GM12892 (cell line): ENCODE measurements around the gene P2RX7.
A peak's percentile ranks its signal among the peaks of the same experiment; 100 is the strongest.
"Not testable (repeated sequence)": the region's sequence is repeated elsewhere in the genome, so short reads cannot be mapped to it uniquely, and the experiment has no call there.

Source experiments
- DNase-seq: peaks from one replicate; pipeline ENCODE4 v3.0.0; 2011; ENCODE audit not compliant: insufficient read length
- FAIRE-seq: peaks from 2 replicates; lab custom pipeline; 2011; peaks lifted over from hg19 to GRCh38; lab: Jason Lieb, UNC
- POLR2A ChIP-seq: IDR thresholded peaks from 2 replicates; pipeline ENCODE4 v1.6.1; 2011; ENCODE audit warnings: low read depth, low read length, control low read depth
- POLR2AphosphoS5 ChIP-seq: IDR thresholded peaks from 2 replicates; pipeline ENCODE4 v1.6.1; 2011; ENCODE audit warnings: low read depth, low read length, control low read depth
- TAF1 ChIP-seq: IDR thresholded peaks from 2 replicates; pipeline ENCODE4 v1.6.1; 2011; ENCODE audit warnings: low read depth, mild to moderate bottlenecking, control low read depth, low read length, borderline replicate concordance

P2RX7 gene

GRCh38 chr12:121217761-121218160, 85.1 kb downstream of the P2RX7 start:
- DNase-seq, result no peak
- no peak for FAIRE-seq
- TF ChIP-seq TAF1, result no peak
- no peak for TF ChIP-seq POLR2A
- no peak for TF ChIP-seq POLR2AphosphoS5

DNA sequence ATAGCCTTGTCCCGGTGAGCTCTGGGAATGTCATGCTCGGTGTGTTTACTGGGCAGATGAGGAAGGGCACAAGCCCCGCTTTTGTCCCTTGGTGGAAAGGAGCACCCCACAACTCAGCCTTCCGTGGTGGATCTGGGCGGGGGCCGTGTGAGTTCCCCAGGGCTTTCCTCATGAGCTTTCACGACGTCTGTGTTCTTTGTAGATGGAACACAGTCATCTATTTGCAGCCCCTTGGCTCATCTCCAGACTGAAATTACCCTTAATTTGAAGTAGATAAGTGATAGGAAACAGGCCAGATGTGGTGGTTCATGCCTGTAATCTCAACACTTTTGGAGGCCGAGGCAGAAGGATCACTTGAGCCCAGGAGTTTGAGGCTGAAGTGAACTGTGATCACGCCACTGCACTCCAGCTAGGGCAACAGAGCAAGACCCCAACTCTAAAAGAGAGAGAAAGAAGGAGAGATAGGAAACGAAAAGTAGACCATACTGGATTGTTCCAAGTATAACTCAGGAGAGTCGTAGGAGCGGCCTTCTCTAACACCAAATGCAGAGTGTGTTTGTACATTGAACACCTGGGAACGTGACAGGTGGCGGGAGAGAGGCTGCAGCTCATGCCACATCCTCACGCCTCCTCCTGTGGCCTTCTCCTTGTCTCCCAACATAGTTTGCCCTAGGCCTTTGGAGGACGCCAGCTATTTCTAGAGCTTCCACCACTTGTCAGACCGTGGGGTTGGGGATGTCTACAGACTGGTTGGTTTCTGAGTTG, 86.1 kb downstream of the P2RX7 start:
- FAIRE-seq (no peak), DNase-seq (no peak)
- TF ChIP-seq POLR2A (no peak), TAF1 (no peak), POLR2AphosphoS5 (no peak)

DNA sequence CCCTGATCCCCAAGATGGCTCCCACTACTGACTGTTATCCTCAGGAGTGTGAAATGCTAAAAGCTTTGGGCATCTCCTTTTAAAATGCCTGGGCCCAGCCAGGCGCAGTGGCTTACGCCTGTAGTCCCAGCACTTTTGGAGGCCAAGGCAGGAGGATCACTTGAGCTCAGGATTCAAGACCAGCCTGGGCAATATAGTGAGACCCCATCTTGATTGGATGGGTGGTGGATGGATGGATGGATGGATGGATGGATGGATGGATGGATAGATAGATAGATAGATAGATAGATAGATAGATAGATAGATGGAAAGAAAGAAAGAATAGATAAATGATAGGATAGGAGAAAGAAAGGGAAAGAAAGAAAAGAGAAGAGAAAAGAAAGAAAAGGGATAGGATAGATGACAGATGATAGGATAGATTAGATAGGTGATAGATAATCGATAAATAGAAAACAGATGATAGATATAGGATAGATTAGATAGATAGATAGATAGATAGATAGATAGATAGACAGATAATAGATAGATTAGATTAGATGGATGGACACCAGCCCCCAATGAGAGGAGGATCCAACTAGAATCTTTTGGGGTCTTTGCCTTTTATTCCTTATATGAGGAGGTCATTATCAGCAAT, 86.8 kb downstream of the P2RX7 start:
- no peak for DNase-seq
- no peak for TF ChIP-seq POLR2A
- no peak for TF ChIP-seq TAF1
- no peak for TF ChIP-seq POLR2AphosphoS5

GRCh38 chr12:121222847-121223246, 90.2 kb downstream of the P2RX7 start:
- FAIRE-seq, result no peak
- no peak for DNase-seq
- TF ChIP-seq TAF1 (no peak), POLR2A (no peak), POLR2AphosphoS5 (no peak)

More for the DNA sequence above, 86.8 kb downstream of the P2RX7 start:
- FAIRE-seq, result no peak

DNA sequence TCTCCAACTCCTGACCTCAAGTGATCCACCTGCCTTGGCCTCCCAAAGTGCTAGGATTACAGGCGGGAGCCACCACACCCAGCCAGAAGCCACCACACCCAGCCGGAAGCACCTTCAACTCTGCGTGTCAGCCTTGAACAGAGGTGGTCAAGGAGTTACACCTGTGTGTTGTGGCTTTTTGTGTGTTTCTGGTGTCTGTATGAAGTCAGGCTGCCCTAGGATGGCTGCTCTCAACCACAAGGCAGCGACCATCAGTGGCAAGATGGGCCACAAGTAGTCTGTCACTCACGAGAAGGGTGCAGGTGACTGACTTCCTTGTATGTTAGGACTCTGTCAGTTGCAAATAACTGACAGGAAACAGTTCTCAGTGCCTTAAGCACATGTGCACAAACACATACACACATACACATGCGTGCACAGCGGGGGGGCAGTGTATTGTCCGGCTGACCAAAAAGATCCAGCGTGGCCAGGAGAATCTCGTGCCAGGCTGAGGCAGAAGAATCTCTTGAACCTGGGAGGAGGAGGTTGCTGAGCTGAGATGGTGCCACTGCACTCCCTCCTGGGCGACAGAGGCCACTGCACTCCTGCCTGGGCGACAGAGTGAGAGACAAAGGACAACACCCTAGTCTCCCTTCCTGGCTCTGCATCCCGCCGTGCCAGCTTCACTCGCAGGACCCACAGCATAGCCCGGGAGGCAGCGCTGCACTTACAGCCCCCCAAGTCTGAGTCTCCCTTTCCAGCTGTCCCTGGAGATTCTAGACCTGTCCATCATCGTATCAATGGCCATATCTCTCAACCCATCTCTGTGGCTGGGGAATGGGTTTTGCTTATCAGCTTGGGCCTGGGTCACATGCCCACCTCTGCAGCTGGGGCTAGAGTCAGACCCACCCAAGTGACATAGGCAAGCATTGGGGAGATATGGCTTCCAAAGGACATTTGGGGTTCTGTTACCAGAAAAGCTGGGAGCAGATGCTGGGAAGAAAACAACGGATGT, 90.9 kb downstream of the P2RX7 start:
- no peak for DNase-seq
- FAIRE-seq, result no peak

GRCh38 chr12:121224591-121224990, 91.9 kb downstream of the P2RX7 start:
- DNase-seq, result no peak
- TF ChIP-seq POLR2AphosphoS5 (no peak), POLR2A (no peak), TAF1 (no peak)
- no peak for FAIRE-seq

More for the DNA sequence above, 90.9 kb downstream of the P2RX7 start:
- TF ChIP-seq POLR2A (no peak), POLR2AphosphoS5 (no peak; the same call in 1 of the 2 replicates), TAF1 (no peak)

DNA sequence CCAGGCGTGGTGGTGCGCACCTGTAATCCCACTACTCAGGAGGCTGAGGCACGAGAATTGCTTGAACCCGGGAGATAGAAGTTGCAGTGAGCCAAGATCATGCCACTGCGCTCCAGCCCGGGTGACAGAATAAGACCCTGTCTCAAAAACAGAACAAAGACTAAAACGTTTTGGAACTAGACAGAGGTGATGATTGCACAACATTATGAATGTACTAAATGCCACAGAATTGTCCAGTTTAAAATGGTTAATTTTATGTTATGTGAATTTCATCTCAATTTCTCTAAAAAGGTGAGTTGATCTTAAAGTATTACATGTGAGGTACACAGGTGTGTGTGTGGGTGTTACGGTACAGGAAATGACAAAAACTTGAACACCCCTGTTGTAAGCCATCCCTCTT, 93.7 kb downstream of the P2RX7 start:
- FAIRE-seq, result no peak
- TF ChIP-seq POLR2AphosphoS5, result no peak
- TF ChIP-seq TAF1, result no peak
- TF ChIP-seq POLR2A, result no peak
- DNase-seq, result no peak

DNA sequence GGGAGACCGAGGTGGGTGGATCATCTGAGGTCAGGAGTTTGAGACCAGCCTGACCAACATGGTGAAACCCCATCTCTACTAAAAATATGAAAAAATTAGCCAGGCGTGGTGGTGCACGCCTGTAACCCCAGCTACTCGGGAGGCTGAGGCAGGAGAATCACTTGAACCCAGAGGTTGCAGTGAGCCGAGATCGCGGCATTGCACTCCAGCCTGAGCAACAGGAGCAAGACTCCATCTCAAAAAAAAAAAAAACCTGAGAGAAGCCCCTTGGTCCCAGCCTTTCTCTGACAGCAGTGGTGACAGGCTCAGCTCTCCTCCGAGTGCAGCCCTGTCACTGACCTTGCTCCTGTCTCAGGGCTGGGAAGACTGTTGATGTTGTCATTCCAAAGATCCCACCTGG, 94.2 kb downstream of the P2RX7 start:
- FAIRE-seq, DNase-seq: not testable (repeated sequence)

DNA sequence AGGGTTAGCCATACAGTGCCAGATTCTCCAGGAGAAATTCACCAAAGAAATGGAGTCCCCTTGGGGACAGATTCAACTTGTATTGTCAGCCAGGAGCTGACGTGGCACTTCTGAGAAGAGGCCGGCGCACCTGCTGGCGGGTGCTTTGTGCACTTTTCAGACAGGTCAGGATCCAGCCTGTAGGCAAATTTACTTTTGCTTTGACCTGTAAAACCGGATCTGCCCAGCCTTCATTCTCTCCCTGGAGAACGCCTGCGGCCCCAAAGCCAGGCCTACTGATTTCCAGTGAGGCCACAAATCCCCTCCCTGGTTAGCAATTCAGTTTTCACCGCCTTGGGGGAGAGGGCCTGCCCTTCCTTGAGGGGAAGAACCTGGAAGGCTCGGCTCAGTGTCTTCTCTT, 94.6 kb downstream of the P2RX7 start:
- FAIRE-seq (peak; percentile 88), DNase-seq (no peak)
- TF ChIP-seq POLR2A (no peak), POLR2AphosphoS5 (0 out of 2 replicates have a peak, but pooled peaks have one; percentile 16), TAF1 (0 out of 2 replicates have a peak, but pooled peaks have one; percentile 17)

- no peak for DNase-seq
- no peak for FAIRE-seq
- TF ChIP-seq POLR2AphosphoS5 (peak; percentile 59), TAF1 (no peak), POLR2A (no peak)
Observed at GRCh38 chr12:121228919-121229665, 96.4 kb downstream of the P2RX7 start.

DNA sequence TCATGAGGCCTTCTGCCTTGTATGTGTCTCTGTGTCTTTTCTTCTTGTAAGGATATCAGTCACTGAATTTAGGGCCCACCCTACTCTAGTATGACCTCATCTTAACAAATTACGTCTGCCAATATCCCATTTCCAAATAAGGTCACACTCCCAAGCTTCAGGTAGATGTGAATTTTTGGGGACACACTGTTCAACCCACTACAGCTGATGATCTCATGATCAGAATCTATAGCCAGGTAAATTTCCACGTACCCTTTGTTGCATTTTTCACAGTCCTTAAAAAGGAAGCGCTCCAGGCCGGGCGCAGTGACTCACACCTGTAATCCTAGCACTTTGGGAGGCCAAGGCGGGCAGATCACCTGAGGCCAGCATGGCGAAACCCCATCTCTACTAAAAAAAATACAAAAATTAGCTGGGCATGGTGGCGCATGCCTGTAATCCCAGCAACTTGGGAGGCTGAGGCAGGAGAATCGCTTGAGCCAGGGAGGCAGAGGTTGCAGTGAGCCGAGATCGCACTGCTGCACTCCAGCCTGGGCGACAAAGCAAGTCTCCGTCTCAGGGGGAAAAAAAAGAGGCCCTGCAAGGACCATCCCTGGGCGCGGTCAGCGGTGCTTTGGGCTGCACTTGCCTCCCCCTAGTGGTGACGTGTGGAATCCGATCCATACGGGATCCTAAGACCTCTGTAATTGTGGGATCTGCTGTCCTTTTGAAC, 97.3 kb downstream of the P2RX7 start:
- FAIRE-seq, result not testable (repeated sequence)

More for the DNA sequence above, 97.3 kb downstream of the P2RX7 start:
- DNase-seq, result not testable (repeated sequence)
